Activated T-helper 1 cell treated with anti-CD3 and anti-CD28 coated beads, Interleukin-12 subunit alpha, Interleukin-12 subunit beta, Interleukin-2, Interleukin-4 antibody, amounts not matched to agents 30 ng/mL and 10 ng/mL and 1 ng/mL, durations not matched to agents 14 hours and 24 hours and 36 hours (primary cell): ENCODE data around the gene RILPL2. TPM values are rescaled to one million over a fixed set of nuclear protein-coding genes. Genes with fewer than 3 reads are reported as not detected.
"Not testable (repeated sequence)": the region's sequence is repeated elsewhere in the genome, so short reads cannot be mapped to it uniquely, and the experiment has no call there.

Experiments
- DNase-seq: peaks from one replicate; pipeline ENCODE4 v3.0.0; 2021; ENCODE audit warnings: low spot score
- H3K27ac Mint-ChIP-seq: one replicate; pipeline ENCODE4 v1.8.0; 2021; ENCODE audit warnings: mild to moderate bottlenecking, mixed read lengths
- H3K27me3 Mint-ChIP-seq: one replicate; pipeline ENCODE4 v1.8.0; 2022; ENCODE audit warnings: mild to moderate bottlenecking, moderate library complexity, mixed read lengths; ENCODE audit not compliant: insufficient read depth
- H3K36me3 Mint-ChIP-seq: one replicate; pipeline ENCODE4 v1.8.0; 2021; ENCODE audit warnings: low read depth, mixed read lengths
- H3K4me1 Mint-ChIP-seq: one replicate; pipeline ENCODE4 v1.8.0; 2021; ENCODE audit warnings: low read depth, mixed read lengths
- H3K4me3 Mint-ChIP-seq: one replicate; pipeline ENCODE4 v1.8.0; 2021; ENCODE audit warnings: mild to moderate bottlenecking, moderate library complexity, mixed read lengths
- H3K9me3 Mint-ChIP-seq: one replicate; pipeline ENCODE4 v1.8.0; 2021; ENCODE audit warnings: mixed read lengths
- intact Hi-C: fragments of 100-400 bp; cut with micrococcal nuclease; formaldehyde crosslinking; loops from one replicate; pipeline ENCODE4 v1.15.1; 2024
- total RNA-seq: library from RNA; stranded (reverse); gene quantifications from 2 replicates; pipeline ENCODE4 v1.2.3, GENCODE V29; 2022

RILPL2 gene
- total RNA-seq, 1 donor from 2014 or later = 20.1 TPM

GRCh38 chr12:123410041-123410412 lies 26.5 kb downstream of the RILPL2 start:
- Mint-ChIP-seq H3K36me3 (peaks cover 17% of the 10 kb centered on the region), H3K4me3 (no peak overlapping the region), H3K27ac (no peak overlapping the region), H3K4me1 (no peaks in the 10 kb centered on the region), H3K27me3 (no peaks in the 10 kb centered on the region), H3K9me3 (no peaks in the 10 kb centered on the region)
- intact Hi-C loops = no loop called here
- no peak for DNase-seq

DNA sequence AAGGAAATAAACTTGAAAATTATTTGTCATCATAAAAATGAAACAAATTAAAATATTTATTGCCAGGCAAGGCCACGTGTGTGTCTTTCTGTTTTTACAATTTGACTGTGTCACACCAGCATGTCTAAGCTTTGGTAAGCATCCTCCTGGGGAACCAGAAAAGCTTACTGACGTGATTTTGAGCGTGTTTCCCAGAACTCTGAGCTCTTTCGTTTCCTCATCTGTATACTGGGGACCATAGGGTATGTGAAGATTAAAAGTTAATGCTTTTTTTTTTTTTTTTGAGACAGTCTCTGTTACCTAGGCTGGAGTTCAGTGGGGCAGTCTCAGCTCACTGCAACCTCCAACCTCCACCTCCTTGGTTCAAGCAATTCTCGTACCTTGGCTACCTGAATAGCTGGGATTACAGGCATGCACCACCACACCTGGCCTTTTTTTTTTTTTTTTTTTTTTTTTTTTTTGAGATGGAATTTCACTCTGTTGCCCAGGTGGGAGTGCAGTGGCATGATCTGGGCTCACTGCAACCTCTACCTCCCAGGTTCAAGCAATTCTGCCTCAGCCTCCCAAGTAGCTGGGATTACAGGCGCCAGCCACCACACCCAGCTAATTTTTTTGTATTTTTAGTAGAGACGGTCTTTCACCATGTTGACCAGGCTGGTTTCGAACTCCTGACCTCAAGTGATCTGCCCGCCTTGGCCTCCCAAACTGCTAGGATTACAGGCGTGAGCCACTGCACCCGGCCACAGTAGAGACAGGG lies 27.0 kb downstream of the RILPL2 start:
- peaks cover 17% of the 10 kb centered on the region for H3K36me3 Mint-ChIP-seq
- H3K4me1 Mint-ChIP-seq, H3K4me3 Mint-ChIP-seq, H3K27ac Mint-ChIP-seq, H3K27me3 Mint-ChIP-seq, DNase-seq, H3K9me3 Mint-ChIP-seq, intact Hi-C loops: not testable (repeated sequence)

GRCh38 chr12:123408619-123409018 lies 27.9 kb downstream of the RILPL2 start:
- not testable (repeated sequence) for DNase-seq

GRCh38 chr12:123407934-123408333 lies 28.6 kb downstream of the RILPL2 start:
- H3K4me1 Mint-ChIP-seq, intact Hi-C loops, H3K4me3 Mint-ChIP-seq, H3K27ac Mint-ChIP-seq, DNase-seq, H3K9me3 Mint-ChIP-seq, H3K27me3 Mint-ChIP-seq: not testable (repeated sequence)
- H3K36me3 Mint-ChIP-seq = peaks cover 30% of the 10 kb centered on the region

More at GRCh38 chr12:123408619-123409018, 27.9 kb downstream of the RILPL2 start:
- H3K9me3 Mint-ChIP-seq, H3K27ac Mint-ChIP-seq, H3K4me3 Mint-ChIP-seq, intact Hi-C loops, H3K27me3 Mint-ChIP-seq, H3K4me1 Mint-ChIP-seq: not testable (repeated sequence)
- peaks cover 23% of the 10 kb centered on the region for H3K36me3 Mint-ChIP-seq

- peaks cover 32% of the 10 kb centered on the region for H3K36me3 Mint-ChIP-seq
- H3K27me3 Mint-ChIP-seq, H3K4me1 Mint-ChIP-seq, H3K27ac Mint-ChIP-seq, intact Hi-C loops, DNase-seq, H3K9me3 Mint-ChIP-seq, H3K4me3 Mint-ChIP-seq: not testable (repeated sequence)
These were observed 29.2 kb downstream of the RILPL2 start for GRCh38 chr12:123407269-123407668.

DNA sequence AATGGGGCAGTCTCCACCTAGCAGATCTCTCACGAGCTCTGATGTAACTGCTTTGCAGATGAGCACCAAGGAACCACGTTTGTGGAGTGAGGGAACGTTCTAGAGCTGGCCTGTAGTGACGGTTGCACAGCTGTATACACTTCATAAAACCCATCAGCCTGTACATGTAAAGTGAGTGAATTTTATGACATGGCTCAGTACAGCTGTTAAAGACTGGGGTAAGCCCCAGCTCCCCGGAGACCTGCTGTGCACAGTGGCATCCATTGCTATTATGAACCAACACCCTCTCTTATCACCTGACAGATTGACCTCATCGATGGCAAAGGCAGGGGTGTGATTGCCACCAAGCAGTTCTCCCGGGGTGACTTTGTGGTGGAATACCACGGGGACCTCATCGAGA lies 31.9 kb downstream of the RILPL2 start:
- Mint-ChIP-seq H3K27me3 (no peaks in the 10 kb centered on the region), H3K27ac (no peak overlapping the region), H3K9me3 (no peaks in the 10 kb centered on the region), H3K4me3 (no peak overlapping the region), H3K36me3 (peaks cover 25% of the 10 kb centered on the region), H3K4me1 (no peaks in the 10 kb centered on the region)
- intact Hi-C loops = no loop called here
- no peak for DNase-seq

DNA sequence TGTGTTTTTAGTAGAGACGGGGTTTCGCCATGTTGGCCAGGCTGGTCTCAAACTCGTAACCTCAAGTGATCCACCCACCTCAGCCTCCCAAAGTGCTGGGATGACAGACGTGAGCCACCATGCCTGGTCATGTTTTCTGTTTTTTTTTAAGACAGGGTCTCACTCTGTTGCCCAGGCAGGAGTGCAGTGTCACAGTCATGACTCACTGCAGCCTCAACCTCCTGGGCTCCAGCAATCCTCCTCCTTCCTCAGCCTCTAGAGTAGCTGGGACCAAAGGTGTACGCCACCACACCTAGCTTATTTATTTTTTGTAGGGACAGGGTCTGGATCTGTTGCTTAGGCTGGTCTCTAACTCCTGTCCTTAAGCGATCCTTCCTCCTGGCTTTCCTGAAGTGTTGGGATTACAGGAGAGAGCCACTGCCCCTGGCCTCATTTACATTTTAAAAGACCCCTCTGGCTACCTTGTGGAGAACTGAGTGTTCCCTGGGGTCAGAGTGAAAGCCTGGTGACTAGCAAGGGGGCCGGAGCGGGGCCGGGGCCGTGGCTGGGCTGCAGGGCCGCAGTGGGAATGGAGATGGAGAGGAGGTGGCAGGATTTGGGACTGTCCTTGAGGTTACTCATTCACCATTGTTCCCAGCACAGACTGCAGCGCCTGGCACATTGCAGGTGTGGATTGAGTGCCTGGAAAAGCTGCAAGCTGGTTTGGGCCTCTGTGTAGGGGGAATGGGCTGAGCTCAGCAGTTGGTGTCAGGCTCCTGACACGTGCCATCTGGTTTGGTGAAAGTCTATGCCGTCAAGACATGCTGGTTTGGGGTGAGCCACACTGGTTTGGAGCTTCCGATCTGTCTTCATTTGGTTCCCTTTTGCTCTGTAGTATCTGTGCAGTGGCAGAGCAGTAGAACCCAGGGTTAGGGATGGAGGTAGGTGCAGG lies 34.5 kb downstream of the RILPL2 start:
- intact Hi-C loops = no loop called here
- Mint-ChIP-seq H3K4me3 (no peak overlapping the region), H3K27me3 (no peaks in the 10 kb centered on the region), H3K27ac (no peak overlapping the region), H3K9me3 (no peaks in the 10 kb centered on the region), H3K36me3 (peaks cover 26% of the 10 kb centered on the region), H3K4me1 (no peaks in the 10 kb centered on the region)
- no peak for DNase-seq

DNA sequence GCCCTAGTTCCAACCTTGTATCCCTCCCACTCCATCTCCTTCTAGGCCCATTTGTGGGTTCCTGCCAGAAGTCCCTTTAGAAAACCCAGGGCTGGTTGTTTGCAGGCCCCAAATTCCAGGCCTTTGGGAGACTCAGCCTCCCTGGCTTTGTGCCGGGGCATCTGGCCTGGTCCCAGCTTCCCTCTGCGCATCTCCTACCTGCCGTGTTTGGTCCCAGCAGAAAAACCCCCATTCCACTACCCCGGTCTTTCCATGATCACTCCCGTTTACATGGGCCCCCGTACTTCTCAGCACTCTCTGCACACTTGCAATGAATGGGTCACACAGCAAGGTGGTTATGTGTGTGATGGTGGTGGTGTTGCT lies 37.2 kb downstream of the RILPL2 start:
- Mint-ChIP-seq H3K4me1 (no peaks in the 10 kb centered on the region), H3K4me3 (no peak overlapping the region), H3K9me3 (no peaks in the 10 kb centered on the region), H3K27ac (no peak overlapping the region), H3K27me3 (no peaks in the 10 kb centered on the region), H3K36me3 (peaks cover 40% of the 10 kb centered on the region)
- intact Hi-C loops = no loop called here
- DNase-seq = no peak

DNA sequence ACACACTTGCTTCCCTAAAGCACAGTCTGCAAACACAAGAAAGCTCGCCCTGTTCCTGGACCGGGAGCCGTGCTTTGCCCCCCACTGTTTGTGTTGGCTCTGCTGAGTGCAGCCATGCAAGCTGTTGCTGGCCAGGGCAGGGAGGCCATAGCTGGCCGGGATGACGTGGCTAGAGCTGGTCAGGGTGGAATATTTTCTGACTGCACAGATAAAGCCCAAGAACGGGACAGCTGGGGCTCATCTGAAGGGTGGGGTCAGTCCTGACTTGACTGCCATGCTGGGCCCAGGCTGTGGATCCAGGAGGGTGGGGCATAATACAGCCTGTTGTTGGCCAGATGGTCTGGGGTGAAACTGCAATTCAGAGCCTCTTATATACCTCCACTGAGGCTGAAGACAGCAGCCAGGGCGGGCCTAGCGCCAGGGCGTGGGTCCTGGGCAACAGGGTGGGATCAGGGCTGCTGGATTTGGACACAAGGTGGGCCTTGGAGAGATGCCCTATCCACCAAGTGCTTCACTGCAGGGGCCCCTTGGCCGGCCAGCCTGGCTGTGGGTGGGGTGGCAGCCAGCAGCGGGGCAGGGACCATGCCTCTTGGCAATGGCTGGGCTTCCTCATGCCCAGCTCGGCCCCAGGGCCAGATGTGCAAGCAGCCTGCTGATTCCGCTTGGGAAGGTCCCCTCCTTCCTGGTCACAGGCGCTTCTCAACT lies 37.8 kb downstream of the RILPL2 start:
- no peaks in the 10 kb centered on the region for H3K27me3 Mint-ChIP-seq
- no peak for DNase-seq
- no peaks in the 10 kb centered on the region for H3K4me1 Mint-ChIP-seq
- no peaks in the 10 kb centered on the region for H3K9me3 Mint-ChIP-seq
- H3K36me3 Mint-ChIP-seq = peaks cover 36% of the 10 kb centered on the region
- H3K27ac Mint-ChIP-seq = no peak overlapping the region
- H3K4me3 Mint-ChIP-seq = no peak overlapping the region
- intact Hi-C loops = no loop called here

GRCh38 chr12:123398177-123398549 lies 38.3 kb downstream of the RILPL2 start:
- no peak for DNase-seq
- no peaks in the 10 kb centered on the region for H3K27me3 Mint-ChIP-seq
- no peak overlapping the region for H3K4me3 Mint-ChIP-seq
- H3K27ac Mint-ChIP-seq = no peak overlapping the region
- peaks cover 34% of the 10 kb centered on the region for H3K36me3 Mint-ChIP-seq
- intact Hi-C loops = no loop called here
- H3K4me1 Mint-ChIP-seq = no peaks in the 10 kb centered on the region
- H3K9me3 Mint-ChIP-seq = no peaks in the 10 kb centered on the region

DNA sequence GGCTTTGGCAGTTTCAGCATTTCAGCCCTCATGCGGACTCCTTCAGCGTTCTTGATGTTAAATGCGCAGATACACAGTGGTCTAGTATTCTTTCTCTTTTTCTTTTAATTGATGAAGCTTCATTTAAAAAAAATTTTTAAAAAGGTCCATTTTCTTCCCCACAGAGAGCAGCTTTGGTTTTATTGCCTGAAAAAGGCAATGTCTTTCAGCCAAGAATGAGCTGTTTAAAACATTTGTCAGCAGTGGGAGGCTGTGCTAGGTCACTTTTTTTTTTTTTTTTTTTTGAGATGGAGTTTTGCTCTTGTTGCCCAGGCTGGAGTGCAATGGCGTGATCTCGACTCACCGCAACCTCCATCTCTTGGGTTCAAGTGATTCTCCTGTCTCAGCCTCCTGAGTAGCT lies 39.1 kb downstream of the RILPL2 start:
- no peaks in the 10 kb centered on the region for H3K4me1 Mint-ChIP-seq
- no peaks in the 10 kb centered on the region for H3K9me3 Mint-ChIP-seq
- no peak overlapping the region for H3K4me3 Mint-ChIP-seq
- intact Hi-C loops = no loop called here
- DNase-seq = no peak
- peaks cover 32% of the 10 kb centered on the region for H3K36me3 Mint-ChIP-seq
- no peaks in the 10 kb centered on the region for H3K27me3 Mint-ChIP-seq
- no peak overlapping the region for H3K27ac Mint-ChIP-seq

DNA sequence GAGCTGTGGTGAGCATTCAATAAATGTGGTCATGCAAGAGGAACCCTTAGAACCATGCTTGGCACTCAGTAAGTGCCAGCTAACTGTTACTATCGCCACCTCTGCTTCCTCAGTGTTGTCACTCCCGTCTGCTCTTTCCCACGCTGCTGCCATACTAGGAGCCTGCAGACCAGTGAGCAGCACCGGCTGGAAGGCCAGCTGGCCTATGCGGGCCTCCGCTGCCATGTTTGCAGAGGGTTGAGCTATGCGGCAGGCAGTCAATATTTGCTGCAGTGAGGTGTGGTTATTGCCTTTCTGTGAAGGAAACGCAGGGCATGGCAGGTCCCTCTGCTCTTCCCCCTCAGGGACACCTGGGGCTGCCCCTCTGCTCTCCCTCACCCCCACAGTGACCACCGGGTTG lies 39.5 kb downstream of the RILPL2 start:
- Mint-ChIP-seq H3K36me3 (peaks cover 34% of the 10 kb centered on the region), H3K27ac (no peak overlapping the region), H3K4me1 (peaks cover 1% of the 10 kb centered on the region), H3K4me3 (no peak overlapping the region), H3K9me3 (no peaks in the 10 kb centered on the region), H3K27me3 (no peaks in the 10 kb centered on the region)
- no peak for DNase-seq
- intact Hi-C loops = no loop called here

GRCh38 chr12:123396543-123396942 lies 39.9 kb downstream of the RILPL2 start:
- no peak for DNase-seq
- H3K36me3 Mint-ChIP-seq = peaks cover 37% of the 10 kb centered on the region
- no peak overlapping the region for H3K4me3 Mint-ChIP-seq
- H3K9me3 Mint-ChIP-seq = no peaks in the 10 kb centered on the region
- H3K4me1 Mint-ChIP-seq = peaks cover 5% of the 10 kb centered on the region
- H3K27me3 Mint-ChIP-seq = no peaks in the 10 kb centered on the region
- no peak overlapping the region for H3K27ac Mint-ChIP-seq
- intact Hi-C loops = no loop called here
